GM13977 (cell line): ENCODE results near the gene LCN10.
"Not testable (repeated sequence)": the region's sequence is repeated elsewhere in the genome, so short reads cannot be mapped to it uniquely, and the experiment has no call there.

Experiments used
- DNase-seq: peaks from one replicate; pipeline ENCODE4 v3.0.0; 2012; ENCODE audit warnings: low spot score
- in situ Hi-C: fragments of 300-500 bp; cut with MboI; formaldehyde crosslinking; loops from one replicate; pipeline ENCODE4 v1.12.0; 2022; ENCODE audit warnings: low sequenced_read_pairs, low pct_unique_long_range_greater_than_20kb, mixed read lengths, inconsistent platforms; ENCODE audit not compliant: unreplicated experiment
- TF ChIP-seq, protein P1 (sequence below): IDR thresholded peaks from 2 replicates; pipeline ENCODE4 v1.5.1; 2012; ENCODE audit warnings: mild to moderate bottlenecking, control low read depth; ENCODE audit not compliant: insufficient read depth; ENCODE audit errors: extremely low read depth, missing control alignments

Gene LCN10

DNA sequence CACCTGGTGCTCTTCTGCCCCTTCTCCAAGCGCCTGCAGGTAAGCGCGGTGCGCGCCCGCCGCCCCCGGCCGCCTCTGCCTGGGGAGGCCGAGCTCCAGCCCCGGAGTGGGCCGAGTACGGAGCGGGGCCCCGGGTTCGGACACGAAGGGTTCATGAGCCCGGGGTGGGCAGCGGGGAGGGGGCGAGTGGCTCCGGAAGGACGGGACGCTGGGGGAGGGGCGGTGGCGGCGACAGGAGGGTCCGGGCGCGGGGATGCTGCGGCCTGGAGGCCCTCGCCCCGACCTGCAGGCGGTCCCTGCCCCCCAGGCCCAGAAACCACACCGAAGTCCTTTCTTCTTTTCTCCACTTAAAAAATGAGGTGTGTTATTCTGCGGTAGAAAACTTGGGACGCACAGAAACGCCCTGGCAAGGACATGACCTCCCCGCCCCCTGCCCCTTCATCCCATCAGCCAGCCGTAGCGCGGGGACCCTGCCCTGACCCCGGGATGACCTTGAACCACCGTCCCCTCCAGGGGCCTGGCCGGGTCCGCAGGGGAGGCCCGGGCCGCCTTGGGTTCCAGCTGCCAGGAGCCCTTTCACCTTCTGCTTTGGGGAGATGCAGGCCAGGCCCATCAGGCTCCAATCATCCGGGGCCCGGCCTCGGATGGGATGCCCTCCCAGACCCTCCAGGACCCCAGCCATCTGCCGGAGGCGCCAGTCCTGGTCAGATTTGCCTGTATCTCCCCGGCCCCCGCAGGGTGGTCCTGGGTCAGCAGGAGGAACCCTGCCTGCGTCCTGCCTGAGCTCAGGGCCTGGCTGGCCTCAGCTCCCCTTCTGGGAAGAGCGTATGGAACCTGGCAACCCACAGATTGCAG is 29.8 kb downstream of the LCN10 start:
- no peak for DNase-seq
- in situ Hi-C loops = no loop called here
- TF ChIP-seq, protein P1, sequence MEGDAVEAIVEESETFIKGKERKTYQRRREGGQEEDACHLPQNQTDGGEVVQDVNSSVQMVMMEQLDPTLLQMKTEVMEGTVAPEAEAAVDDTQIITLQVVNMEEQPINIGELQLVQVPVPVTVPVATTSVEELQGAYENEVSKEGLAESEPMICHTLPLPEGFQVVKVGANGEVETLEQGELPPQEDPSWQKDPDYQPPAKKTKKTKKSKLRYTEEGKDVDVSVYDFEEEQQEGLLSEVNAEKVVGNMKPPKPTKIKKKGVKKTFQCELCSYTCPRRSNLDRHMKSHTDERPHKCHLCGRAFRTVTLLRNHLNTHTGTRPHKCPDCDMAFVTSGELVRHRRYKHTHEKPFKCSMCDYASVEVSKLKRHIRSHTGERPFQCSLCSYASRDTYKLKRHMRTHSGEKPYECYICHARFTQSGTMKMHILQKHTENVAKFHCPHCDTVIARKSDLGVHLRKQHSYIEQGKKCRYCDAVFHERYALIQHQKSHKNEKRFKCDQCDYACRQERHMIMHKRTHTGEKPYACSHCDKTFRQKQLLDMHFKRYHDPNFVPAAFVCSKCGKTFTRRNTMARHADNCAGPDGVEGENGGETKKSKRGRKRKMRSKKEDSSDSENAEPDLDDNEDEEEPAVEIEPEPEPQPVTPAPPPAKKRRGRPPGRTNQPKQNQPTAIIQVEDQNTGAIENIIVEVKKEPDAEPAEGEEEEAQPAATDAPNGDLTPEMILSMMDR = no peak

DNA sequence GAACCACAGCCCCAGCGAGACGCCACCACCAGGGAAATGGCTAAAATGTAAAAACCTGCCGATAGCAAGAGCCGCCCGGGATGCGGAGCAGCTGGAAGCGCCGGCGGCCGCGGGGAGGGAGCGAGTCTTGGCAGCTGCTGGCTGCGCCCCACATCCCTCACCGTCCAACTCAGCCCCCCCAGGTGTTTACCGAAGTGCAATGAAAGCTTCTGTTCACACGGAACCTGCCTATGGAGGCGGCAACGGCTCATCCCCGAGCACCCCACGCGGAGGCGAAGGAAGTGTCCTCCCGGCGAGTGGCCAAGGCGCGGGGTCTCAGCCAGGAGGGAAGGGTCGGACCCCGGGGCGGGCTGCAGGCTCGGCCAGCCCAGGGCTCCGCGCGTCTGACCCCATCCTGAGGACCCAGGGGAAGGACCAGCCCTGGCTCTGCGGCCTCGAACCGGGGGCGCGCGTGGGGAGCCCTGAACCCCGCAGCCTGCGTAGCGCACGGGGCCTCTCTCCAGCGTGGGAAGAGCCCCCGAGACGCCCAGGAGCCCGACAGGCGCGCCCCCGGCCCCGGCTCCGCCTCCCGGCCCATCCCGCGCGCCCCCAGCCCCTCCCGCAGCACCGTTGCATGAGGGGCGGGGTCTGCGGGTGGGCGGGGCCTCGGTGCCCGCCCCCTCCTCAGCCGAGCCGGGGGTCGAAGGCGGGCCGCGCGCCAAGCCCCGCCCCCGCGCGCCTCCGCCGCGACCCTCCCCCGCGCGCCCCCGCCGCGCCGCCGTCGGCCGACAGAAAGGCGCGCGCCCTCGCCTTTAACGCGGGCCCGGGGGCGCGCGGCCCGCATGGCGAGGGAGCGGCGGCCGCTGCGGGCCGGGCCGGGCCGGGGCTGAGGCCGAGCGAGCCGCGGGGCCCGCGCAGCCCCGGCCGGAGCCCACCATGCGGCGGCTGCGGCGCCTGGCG is 30.7 kb downstream of the LCN10 start, which contains the start of gene DIPK1B:
TSS of gene DIPK1B (plus strand) at position 822 of the 939 bp plus-strand sequence. CDS start at position 916, 94 bp downstream.
- in situ Hi-C loops = no loop called here

DNA sequence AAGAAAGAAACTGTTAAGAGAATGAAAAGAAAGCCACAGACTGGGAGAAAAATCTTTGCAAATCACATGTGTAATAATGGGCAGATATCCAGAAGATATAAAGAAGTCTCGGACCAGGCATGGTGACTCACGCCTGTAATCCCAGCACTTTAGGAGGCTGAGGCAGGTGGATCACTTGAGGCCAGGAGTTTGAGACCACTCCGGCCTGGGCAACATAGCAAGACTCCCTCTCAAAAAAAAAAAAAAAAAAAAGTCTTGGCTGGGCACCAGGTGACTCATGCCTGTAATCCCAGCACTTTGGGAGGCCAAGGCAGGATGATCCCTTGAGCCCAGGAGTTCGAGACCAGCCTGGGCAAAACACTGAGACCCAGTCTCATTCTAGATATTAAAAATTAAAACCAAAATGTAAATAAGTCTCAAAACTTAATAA is 31.5 kb downstream of the LCN10 start:
- in situ Hi-C loops, DNase-seq: not testable (repeated sequence)

More for the DNA sequence above, 30.7 kb downstream of the LCN10 start, which contains the start of gene DIPK1B:
- TF ChIP-seq, protein P1 = no peak
- peak; percentile 80 for DNase-seq

DNA sequence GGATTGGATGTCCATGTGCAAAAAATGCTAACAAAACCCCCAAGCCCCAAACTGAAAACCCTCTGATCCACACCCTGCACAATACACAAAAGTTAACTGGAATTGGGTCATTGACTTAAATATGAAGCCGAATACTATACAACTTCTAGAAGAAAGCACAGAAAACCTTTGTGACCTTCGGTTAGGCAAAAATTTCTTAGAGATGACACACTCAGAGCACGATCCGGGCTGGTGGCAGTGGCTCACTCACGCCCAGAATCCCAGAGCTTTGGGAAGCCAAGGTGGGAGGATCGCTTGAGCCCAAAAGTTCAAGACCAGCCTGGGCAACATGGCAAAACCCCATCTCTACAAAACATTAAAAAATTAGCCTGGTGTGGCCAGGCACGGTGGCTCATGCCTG is 32.2 kb downstream of the LCN10 start:
- in situ Hi-C loops = no loop called here
- DNase-seq = no peak

DNA sequence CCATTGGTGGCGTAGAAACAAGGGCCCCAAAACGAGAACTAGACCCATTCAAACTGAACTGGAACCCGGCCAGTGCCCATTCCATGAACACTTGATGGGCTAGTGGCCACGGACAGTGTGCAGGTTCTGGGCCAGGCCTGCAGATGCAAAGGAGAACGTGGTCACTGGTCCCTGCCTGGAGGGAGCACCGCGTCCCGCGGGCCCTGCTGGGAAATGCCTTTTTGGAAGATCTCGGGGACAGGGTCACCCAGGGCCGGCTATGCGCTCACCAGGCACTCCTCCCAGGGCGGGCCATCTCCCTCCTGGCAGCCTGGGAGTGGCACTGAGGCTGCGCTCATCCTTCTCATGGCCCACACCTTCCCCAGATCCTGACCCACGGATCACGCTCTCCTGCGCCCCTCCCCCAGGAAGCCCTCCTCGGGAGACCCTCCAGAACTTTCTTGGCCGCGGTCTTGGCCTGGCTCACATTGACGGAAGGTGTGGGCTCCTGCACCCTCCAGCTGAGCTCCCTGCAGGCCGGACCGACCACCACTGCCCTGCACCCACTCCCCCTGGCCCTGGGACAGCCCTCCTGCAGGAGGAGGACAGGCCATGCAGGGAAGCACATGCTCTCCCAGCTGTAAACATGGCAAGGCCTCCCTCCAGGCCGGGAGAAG is 33.2 kb downstream of the LCN10 start:
- in situ Hi-C loops = no loop called here
- DNase-seq = no peak
- TF ChIP-seq, protein P1 = no peak

More for the DNA sequence above, 32.2 kb downstream of the LCN10 start:
- TF ChIP-seq, protein P1 = no peak

DNA sequence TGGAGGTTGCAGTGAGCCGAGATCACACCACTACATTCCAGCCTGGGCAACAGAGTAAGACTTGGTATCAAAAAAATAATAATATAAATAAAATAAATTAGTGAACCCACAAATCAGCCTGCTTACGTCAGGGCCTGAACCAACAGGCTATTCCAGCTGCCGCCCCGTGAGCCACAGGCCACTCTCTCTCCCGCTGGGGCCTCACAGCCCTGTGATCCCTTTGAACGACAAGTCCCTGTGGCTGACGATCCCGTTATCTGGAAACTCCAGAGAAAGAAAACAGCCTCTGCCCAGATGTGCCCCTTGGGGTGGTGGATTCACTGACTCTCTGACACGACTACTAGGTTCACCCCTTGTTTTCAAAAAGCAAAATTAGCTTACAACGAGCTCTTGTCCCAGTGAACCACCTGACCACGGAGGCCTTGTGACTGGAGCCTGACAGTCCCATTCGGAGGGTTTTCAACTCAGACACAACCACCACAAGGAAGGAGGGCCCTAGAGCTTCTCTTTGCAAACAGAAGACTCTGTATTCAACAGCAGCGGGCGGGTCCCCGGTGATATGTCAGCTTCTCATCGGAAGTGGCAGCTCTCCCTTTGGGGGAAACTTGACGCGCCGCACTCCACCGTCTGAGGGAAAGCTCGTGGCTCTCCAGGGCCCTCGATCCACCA is 34.8 kb downstream of the LCN10 start:
- in situ Hi-C loops = no loop called here
- TF ChIP-seq, protein P1 = no peak
- no peak for DNase-seq
